AG09309 (cell line): ENCODE measurements around the gene SMIM21.

ENCODE experiments used
- DNase-seq: peaks from one replicate; pipeline ENCODE4 v3.0.0-alpha.2; 2010; ENCODE audit warnings: low read depth
- H3K4me3 ChIP-seq: 2 replicates; pipeline ENCODE4 v1.5.1; 2011; ENCODE audit warnings: mild to moderate bottlenecking, low read depth, low read length, moderate library complexity; ENCODE audit not compliant: control insufficient read depth
- CTCF ChIP-seq: IDR thresholded peaks from 2 replicates; pipeline ENCODE4 v1.5.1; 2011; ENCODE audit warnings: mild to moderate bottlenecking, low read depth, low read length, inconsistent platforms; ENCODE audit not compliant: insufficient read depth, control insufficient read depth; ENCODE audit errors: missing control alignments

The SMIM21 gene

GRCh38 chr18:75433098-75433497 is 5.6 kb upstream of the SMIM21 start:
- TF ChIP-seq CTCF, result no peak
- H3K4me3 ChIP-seq, result no peak overlapping the region
- no peak for DNase-seq

- DNase-seq, result no peak
- H3K4me3 ChIP-seq, result no peak overlapping the region
- no peak for TF ChIP-seq CTCF
Measured at GRCh38 chr18:75429975-75430374, 2.5 kb upstream of the SMIM21 start.

- DNase-seq, result no peak
- TF ChIP-seq CTCF, result no peak
- H3K4me3 ChIP-seq, result no peak overlapping the region
Measured at GRCh38 chr18:75428490-75428889, 987 bp upstream of the SMIM21 start.

- DNase-seq, result no peak
- H3K4me3 ChIP-seq, result no peak overlapping the region
- TF ChIP-seq CTCF, result no peak
Measured at GRCh38 chr18:75422341-75422910, 5.1 kb downstream of the SMIM21 start.

- no peak for DNase-seq
Measured at GRCh38 chr18:75421656-75422055, 5.8 kb downstream of the SMIM21 start.

GRCh38 chr18:75418293-75419005 is 9.1 kb downstream of the SMIM21 start:
- no peak overlapping the region for H3K4me3 ChIP-seq
- DNase-seq, result no peak
- no peak for TF ChIP-seq CTCF

More at GRCh38 chr18:75421656-75422055, 5.8 kb downstream of the SMIM21 start:
- no peak for TF ChIP-seq CTCF
- no peak overlapping the region for H3K4me3 ChIP-seq
